Body of pancreas (tissue), 4 donors: ENCODE results near the gene VASP. TPM values are rescaled to one million over a fixed set of nuclear protein-coding genes. Genes with fewer than 3 reads are reported as not detected.

Experiments
- ATAC-seq: fragments of 150-250 bp; one replicate; pipeline ENCODE4 v1.9.1; 2016
- DNase-seq, 4 donors: peaks; one replicate each; pipeline ENCODE4 v3.0.0-alpha.2; 2019
- H3K27ac ChIP-seq, 4 donors: fragments of 200-600 bp; sonication (generic); 1 replicate in 3 of 4; 2 replicates in 1 of 4; pipeline versions ENCODE4 v1.5.1 to v1.6.1; 2016 to 2019; ENCODE audit warnings: mild to moderate bottlenecking in 1 of 4, mixed read lengths in 1 of 4, moderate library complexity in 1 of 4
- H3K27me3 ChIP-seq, 2 donors: fragments of 200-600 bp; sonication (generic); one replicate each; pipeline ENCODE4 v1.6.0; 2016; ENCODE audit warnings: mild to moderate bottlenecking in 1 of 2
- H3K36me3 ChIP-seq, 2 donors: fragments of 200-600 bp; sonication (generic); replicated peaks in 1 of 2; 2 replicates each; pipeline ENCODE4 v1.5.1; 2016; ENCODE audit warnings: low read depth in 2 of 2; ENCODE audit not compliant: insufficient read depth in 1 of 2
- H3K4me1 ChIP-seq: fragments of 200-600 bp; sonication (generic); one replicate; pipeline ENCODE4 v1.6.0; 2016
- H3K4me3 ChIP-seq, 2 donors: fragments of 200-600 bp; sonication (generic); 1 replicate in 1 of 2; 2 replicates in 1 of 2; pipeline ENCODE4 v1.5.1; 2016 to 2019
- H3K9me3 ChIP-seq, 3 donors: fragments of 200-600 bp; sonication (generic); 1 replicate in 2 of 3; 2 replicates in 1 of 3; pipeline ENCODE4 v1.5.1; 2016
- CTCF ChIP-seq, 7 experiments: fragments of 450-650 bp in 4 of 7; fragments of 200-600 bp in 3 of 7; sonication (generic) in 3 of 7; IDR thresholded peaks; one replicate each; pipeline ENCODE4 v1.5.1; 2016 to 2019; ENCODE audit warnings: antibody characterized with exemption in 7 of 7
- POLR2A ChIP-seq, 3 donors: fragments of 450-650 bp; IDR thresholded peaks; one replicate each; pipeline ENCODE4 v1.6.1; 2016; ENCODE audit warnings: antibody characterized with exemption in 3 of 3, mild to moderate bottlenecking in 2 of 3
- WGBS, 2 donors: methylation state at CpG; one replicate each; pipeline ENCODE4 v1.1.5; 2017; 5-methylcytosine and 5-hydroxymethylcytosine counted together
- intact Hi-C: fragments of 100-400 bp; cut with DNase I; formaldehyde crosslinking; loops from one replicate; pipeline ENCODE4 v1.15.1; 2023
- total RNA-seq, 2 donors: library from RNA; depleted of rRNA; stranded (reverse); fragments of >200 nt; gene quantifications; one replicate each; pipeline ENCODE4 v1.1.0, GENCODE V29; 2016

Gene VASP
- total RNA-seq, 2 donors from 2014 or later = 27.0 to 29.7 TPM

DNA sequence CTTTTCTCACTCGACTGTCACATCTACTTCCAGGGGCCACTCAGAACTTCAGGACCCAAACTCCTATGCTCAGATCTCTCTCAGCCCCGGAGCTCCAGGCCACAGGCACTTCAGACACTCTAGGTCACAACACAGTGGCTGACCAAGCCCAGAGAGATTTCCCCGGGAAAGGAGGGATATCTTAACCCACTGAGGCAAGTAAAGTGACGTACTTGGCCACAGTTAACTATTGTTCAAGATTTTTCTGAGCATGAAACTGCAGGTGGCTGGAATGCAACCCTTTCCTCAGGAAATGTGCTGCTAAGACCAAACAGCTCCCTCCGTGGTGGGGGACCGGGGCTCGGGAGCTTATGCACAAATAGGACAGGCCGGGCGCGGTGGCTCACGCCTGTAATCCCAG is 53.4 kb downstream of the VASP start:
- Histone ChIP-seq H3K36me3 (no peaks in the 10 kb centered on the region), H3K27ac (no peak overlapping the region), H3K27me3 (no peaks in the 10 kb centered on the region), H3K9me3 (no peaks in the 10 kb centered on the region), H3K4me3 (no peak overlapping the region), H3K4me1 (no peaks in the 10 kb centered on the region)
- WGBS, 2 donors = 86 to 91% methylated on average over 9 to 11 of the region's 11 CpGs
- intact Hi-C loops = no loop called here
- DNase-seq (no peak), ATAC-seq (no peak)
- no peak for TF ChIP-seq POLR2A (IDR thresholded peaks at IDR 0.05)
- no peak for TF ChIP-seq CTCF (IDR thresholded peaks at IDR 0.05)

DNA sequence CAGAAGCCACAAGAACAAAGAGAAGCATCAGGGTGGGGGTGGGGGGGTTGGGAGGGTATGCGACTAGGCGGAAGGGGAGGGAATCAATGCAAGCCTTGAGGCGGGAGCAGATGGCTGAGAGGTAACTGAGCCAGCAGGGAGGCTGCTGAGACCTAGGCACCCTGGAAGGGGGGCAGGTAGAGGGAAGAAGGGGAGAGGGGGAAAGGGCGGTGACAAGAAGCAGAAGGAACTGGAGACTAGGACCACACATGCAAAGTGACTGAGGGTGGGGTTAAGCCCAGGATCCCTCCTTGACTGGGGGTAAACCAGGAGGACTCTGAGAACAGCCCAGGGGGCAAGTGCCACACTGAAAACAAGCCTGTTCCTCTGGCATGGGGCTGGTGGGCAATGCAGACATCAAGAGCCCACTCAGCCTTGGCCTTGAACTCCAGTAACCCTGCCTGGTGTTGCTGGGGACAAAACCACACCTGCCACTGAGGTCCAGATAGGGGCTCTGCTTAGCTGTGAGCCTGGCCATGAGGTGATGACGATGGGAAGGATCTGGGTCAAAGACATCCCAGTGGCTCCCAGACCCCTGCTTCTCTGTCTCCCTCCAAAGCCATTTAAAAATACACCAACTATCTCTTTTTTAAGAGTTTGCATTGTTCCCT is 57.0 kb downstream of the VASP start:
- H3K9me3 ChIP-seq = no peaks in the 10 kb centered on the region
- ATAC-seq (no peak), DNase-seq (no peak)
- no peak overlapping the region for H3K4me3 ChIP-seq
- TF ChIP-seq POLR2A (IDR thresholded peaks at IDR 0.05) (no peak), CTCF (IDR thresholded peaks at IDR 0.05) (no peak)
- H3K4me1 ChIP-seq = no peaks in the 10 kb centered on the region
- H3K27ac ChIP-seq = no peak overlapping the region
- intact Hi-C loops = no loop called here
- H3K27me3 ChIP-seq = no peaks in the 10 kb centered on the region
- H3K36me3 ChIP-seq = no peaks in the 10 kb centered on the region
- WGBS, 2 donors = 66 to 77% methylated on average over 5 of the region's 5 CpGs

- no peaks in the 10 kb centered on the region for H3K9me3 ChIP-seq
- ATAC-seq = no peak
- H3K27ac ChIP-seq = no peak overlapping the region
- intact Hi-C loops = no loop called here
- WGBS, 2 donors = 65 to 75% methylated on average over 2 of the region's 2 CpGs
- DNase-seq = no peak
- no peaks in the 10 kb centered on the region for H3K36me3 ChIP-seq
- no peak overlapping the region for H3K4me3 ChIP-seq
- H3K4me1 ChIP-seq = no peaks in the 10 kb centered on the region
- no peaks in the 10 kb centered on the region for H3K27me3 ChIP-seq
- TF ChIP-seq CTCF (IDR thresholded peaks at IDR 0.05) (no peak), POLR2A (IDR thresholded peaks at IDR 0.05) (no peak)
Observed at GRCh38 chr19:45567609-45568008, 60.3 kb downstream of the VASP start.

GRCh38 chr19:45568732-45569131 is 61.5 kb downstream of the VASP start:
- DNase-seq = no peak
- Histone ChIP-seq H3K4me1 (no peaks in the 10 kb centered on the region), H3K27me3 (no peaks in the 10 kb centered on the region), H3K36me3 (no peaks in the 10 kb centered on the region), H3K4me3 (no peak overlapping the region), H3K27ac (peak overlapping the region in 1 of 4 donors; percentile 46), H3K9me3 (no peaks in the 10 kb centered on the region)
- WGBS, 2 donors = 67 to 83% methylated on average over 1 to 3 of the region's 3 CpGs
- peak; percentile 25 for ATAC-seq
- TF ChIP-seq CTCF (IDR thresholded peaks at IDR 0.05) (no peak), POLR2A (IDR thresholded peaks at IDR 0.05) (no peak)
- intact Hi-C loops = no loop called here
